AG10803 (cell line): Measurements from ENCODE around the gene SMCO3.

Source experiments
- DNase-seq: peaks from one replicate; pipeline ENCODE4 v3.0.0; 2010; ENCODE audit warnings: low read depth
- H3K4me3 ChIP-seq: 2 replicates; pipeline ENCODE4 v1.5.1; 2011; ENCODE audit warnings: mild to moderate bottlenecking, low read length, control low read depth
- TF ChIP-seq, protein P1 (sequence below): conservative IDR thresholded peaks from 2 replicates; pipeline ENCODE4 v1.5.1; 2011; ENCODE audit warnings: mild to moderate bottlenecking, low read length, control low read depth, inconsistent platforms

SMCO3 gene

DNA sequence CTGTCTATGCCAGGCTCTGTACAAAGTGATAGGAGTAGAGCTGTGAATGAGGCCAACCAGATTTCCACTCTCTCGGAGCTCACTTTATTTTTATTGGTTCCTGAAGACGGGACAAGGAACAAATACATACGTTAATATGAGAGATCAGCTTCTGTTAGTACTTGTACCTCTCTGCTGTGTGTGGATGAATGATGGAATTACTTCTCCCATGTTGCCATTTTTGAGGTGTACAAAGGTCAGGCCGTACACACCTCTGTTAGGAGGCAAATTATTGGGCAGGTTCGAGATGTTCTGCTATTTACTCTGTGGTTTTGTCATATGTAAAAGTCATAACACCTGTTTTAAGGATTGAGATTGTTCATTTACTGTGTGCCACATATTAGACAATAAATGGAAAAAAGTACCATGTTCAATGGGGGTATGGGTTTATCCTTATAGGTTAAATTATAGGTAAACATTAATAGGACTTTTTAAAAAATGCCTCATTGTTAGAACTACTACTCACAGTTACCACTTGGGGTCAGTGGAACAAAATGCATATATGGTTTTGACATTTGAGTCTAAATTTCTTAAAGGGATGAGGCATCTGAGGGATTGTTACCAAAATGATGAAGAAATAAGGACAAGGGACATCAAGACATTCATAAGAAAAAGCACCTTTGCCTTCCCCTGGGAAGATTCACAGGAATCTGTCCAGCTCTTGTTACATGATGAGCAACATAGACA lies 37.6 kb downstream of the SMCO3 start:
- peak; percentile 9 for DNase-seq
- TF ChIP-seq, protein P1, sequence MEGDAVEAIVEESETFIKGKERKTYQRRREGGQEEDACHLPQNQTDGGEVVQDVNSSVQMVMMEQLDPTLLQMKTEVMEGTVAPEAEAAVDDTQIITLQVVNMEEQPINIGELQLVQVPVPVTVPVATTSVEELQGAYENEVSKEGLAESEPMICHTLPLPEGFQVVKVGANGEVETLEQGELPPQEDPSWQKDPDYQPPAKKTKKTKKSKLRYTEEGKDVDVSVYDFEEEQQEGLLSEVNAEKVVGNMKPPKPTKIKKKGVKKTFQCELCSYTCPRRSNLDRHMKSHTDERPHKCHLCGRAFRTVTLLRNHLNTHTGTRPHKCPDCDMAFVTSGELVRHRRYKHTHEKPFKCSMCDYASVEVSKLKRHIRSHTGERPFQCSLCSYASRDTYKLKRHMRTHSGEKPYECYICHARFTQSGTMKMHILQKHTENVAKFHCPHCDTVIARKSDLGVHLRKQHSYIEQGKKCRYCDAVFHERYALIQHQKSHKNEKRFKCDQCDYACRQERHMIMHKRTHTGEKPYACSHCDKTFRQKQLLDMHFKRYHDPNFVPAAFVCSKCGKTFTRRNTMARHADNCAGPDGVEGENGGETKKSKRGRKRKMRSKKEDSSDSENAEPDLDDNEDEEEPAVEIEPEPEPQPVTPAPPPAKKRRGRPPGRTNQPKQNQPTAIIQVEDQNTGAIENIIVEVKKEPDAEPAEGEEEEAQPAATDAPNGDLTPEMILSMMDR: peak; percentile 36
- H3K4me3 ChIP-seq: peak overlapping the region; percentile 94

GRCh38 chr12:14775636-14775980 lies 38.4 kb downstream of the SMCO3 start:
- H3K4me3 ChIP-seq: peak overlapping the region; percentile 94
- TF ChIP-seq, protein P1: no peak
- peak; percentile 67 for DNase-seq

DNA sequence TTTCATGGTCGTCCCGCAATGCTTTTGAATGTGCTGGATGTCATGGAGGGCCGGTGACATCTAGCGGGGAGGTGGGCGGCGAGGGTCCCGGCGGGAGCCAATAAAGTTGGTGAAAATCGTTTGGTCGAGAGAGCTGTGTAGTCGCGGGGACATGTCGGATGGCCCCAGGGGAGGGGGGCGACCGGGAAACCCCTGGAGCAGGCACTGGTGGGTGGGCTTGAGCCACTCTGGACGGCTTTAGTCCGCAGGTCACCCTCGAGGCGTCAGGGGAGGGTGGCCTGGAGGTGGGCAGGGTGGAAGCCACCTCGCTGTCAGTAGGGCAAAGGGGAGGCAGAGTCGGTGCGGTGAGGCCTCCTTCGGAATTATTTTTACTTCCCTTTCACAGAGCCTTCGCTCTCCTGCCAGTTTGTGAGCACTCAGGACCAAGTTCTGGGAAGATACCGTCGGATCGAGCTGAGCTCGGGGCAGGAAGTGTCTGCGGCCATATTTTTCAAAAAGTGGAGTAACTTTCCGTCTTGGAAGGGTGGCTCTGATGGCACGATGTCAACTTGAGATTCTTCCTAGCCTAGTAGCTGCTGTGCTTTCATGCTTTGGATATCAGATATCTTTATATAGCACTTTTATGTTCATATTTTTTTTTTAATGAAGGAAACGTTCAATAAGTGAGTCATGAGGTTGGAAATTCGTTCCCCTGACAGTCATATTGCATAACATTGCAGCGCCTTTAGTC lies 38.9 kb downstream of the SMCO3 start:
- TF ChIP-seq, protein P1: no peak
- H3K4me3 ChIP-seq: peak overlapping the region; percentile 94

GRCh38 chr12:14774074-14774905 lies 39.7 kb downstream of the SMCO3 start:
- peak; percentile 95 for DNase-seq
- peak overlapping the region; percentile 94 for H3K4me3 ChIP-seq
- TF ChIP-seq, protein P1: 0 out of 2 replicates have a peak, but pooled peaks have one; percentile 5

More for the DNA sequence above, 38.9 kb downstream of the SMCO3 start:
- peak; percentile 78 for DNase-seq

DNA sequence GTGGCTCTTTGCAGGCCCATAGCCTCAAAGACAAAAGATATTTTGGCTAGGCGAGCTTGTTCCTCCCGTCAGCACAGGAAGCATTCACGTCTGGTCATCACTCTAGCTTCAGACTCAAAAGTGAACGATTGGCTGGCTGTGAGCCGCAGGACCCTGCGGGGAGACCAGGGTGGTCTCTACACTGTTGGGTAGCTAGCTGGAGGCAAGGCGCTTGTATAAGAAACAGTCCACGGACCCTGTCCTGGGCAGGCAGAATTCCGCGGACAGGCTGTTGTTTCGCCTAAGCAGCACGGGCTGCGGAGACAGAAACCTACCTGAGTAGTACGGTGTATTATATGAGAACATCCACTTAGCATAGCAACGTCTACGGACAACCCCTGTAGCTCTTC lies 40.3 kb downstream of the SMCO3 start:
- H3K4me3 ChIP-seq: peak overlapping the region; percentile 94
- DNase-seq: no peak
- TF ChIP-seq, protein P1: no peak

- TF ChIP-seq, protein P1: no peak
- no peak overlapping the region for H3K4me3 ChIP-seq
- no peak for DNase-seq
Observed at GRCh38 chr12:14772946-14773345, 41.0 kb downstream of the SMCO3 start.
